Transverse colon (tissue), 4 donors: ENCODE results near the gene KDM6B. TPM values are rescaled to one million over a fixed set of nuclear protein-coding genes. Genes with fewer than 3 reads are reported as not detected.

Experiments
- DNase-seq: peaks from one replicate; pipeline ENCODE4 v3.0.0-alpha.2; 2019
- H3K27ac ChIP-seq, 4 donors: fragments of 200-600 bp; sonication (generic); 2 replicates each; pipeline ENCODE4 v1.5.1; 2016 to 2018; ENCODE audit warnings: inconsistent platforms in 4 of 4
- H3K27me3 ChIP-seq: fragments of 200-600 bp; sonication (generic); 2 replicates; pipeline ENCODE4 v1.5.1; 2017; ENCODE audit warnings: inconsistent platforms
- H3K36me3 ChIP-seq, 4 donors: fragments of 200-600 bp; sonication (generic); 2 replicates each; pipeline ENCODE4 v1.5.1; 2017 to 2019; ENCODE audit warnings: inconsistent platforms in 4 of 4
- H3K4me1 ChIP-seq, 4 donors: fragments of 200-600 bp; sonication (generic); 2 replicates each; pipeline ENCODE4 v1.5.1; 2017 to 2020; ENCODE audit warnings: inconsistent platforms in 4 of 4
- H3K4me3 ChIP-seq, 4 donors: fragments of 200-600 bp; sonication (generic); 1 replicate in 1 of 4; 2 replicates in 3 of 4; pipeline versions ENCODE4 v1.5.1 to v1.6.1; 2017 to 2019; ENCODE audit warnings: inconsistent platforms in 4 of 4
- H3K9me3 ChIP-seq, 2 donors: fragments of 200-600 bp; sonication (generic); 2 replicates each; pipeline ENCODE4 v1.5.1; 2017 to 2019; ENCODE audit warnings: inconsistent platforms in 2 of 2
- EP300 ChIP-seq: sonication (generic); formaldehyde crosslinking; IDR thresholded peaks from one replicate; pipeline ENCODE4 v1.6.1; 2017; ENCODE audit warnings: antibody characterized with exemption, low read depth
- POLR2A ChIP-seq: fragments of 450-650 bp; IDR thresholded peaks from one replicate; pipeline ENCODE4 v1.6.1; 2016; ENCODE audit warnings: antibody characterized with exemption, mild to moderate bottlenecking, moderate library complexity
- POLR2AphosphoS5 ChIP-seq, 3 donors: sonication (generic); formaldehyde crosslinking; IDR thresholded peaks; one replicate each; pipeline ENCODE4 v1.6.1; 2016; ENCODE audit warnings: antibody characterized with exemption in 3 of 3
- WGBS, 2 donors: methylation state at CpG; one replicate each; pipeline ENCODE4 v1.1.5; 2018; ENCODE audit warnings: low coverage in 1 of 2; 5-methylcytosine and 5-hydroxymethylcytosine counted together
- in situ Hi-C, 4 donors: fragments of 200-750 bp; cut with MboI; loops; one replicate each; pipeline versions ENCODE4 v1.15.0 to v1.15.1; 2017; ENCODE audit warnings: low sequenced_read_pairs in 3 of 4, low pct_ligation_motif_present in 1 of 4, low pct_unique_long_range_greater_than_20kb in 1 of 4
- intact Hi-C: fragments of 100-400 bp; cut with DNase I; formaldehyde crosslinking; loops from one replicate; pipeline ENCODE4 v1.15.1; 2023; ENCODE audit warnings: low total_unique reads
- total RNA-seq, 4 donors: library from RNA; depleted of rRNA; stranded (reverse); fragments of >200 nt; gene quantifications; one replicate each; pipeline ENCODE4 v1.1.0, GENCODE V29; 2016
- TF ChIP-seq, protein P1 (sequence below), 5 experiments: fragments of 200-600 bp in 3 of 5; fragments of 450-650 bp in 2 of 5; sonication (generic) in 3 of 5; IDR thresholded peaks; 1 replicate in 2 of 5; 2 replicates in 3 of 5; pipeline ENCODE4 v1.5.1; 2016 to 2017; ENCODE audit warnings: antibody characterized with exemption in 5 of 5, inconsistent platforms in 3 of 5, mild to moderate bottlenecking in 2 of 5, moderate library complexity in 1 of 5

The KDM6B gene
- total RNA-seq, 4 donors from 2014 or later = 18.3 to 33.7 (median 30.2) TPM

DNA sequence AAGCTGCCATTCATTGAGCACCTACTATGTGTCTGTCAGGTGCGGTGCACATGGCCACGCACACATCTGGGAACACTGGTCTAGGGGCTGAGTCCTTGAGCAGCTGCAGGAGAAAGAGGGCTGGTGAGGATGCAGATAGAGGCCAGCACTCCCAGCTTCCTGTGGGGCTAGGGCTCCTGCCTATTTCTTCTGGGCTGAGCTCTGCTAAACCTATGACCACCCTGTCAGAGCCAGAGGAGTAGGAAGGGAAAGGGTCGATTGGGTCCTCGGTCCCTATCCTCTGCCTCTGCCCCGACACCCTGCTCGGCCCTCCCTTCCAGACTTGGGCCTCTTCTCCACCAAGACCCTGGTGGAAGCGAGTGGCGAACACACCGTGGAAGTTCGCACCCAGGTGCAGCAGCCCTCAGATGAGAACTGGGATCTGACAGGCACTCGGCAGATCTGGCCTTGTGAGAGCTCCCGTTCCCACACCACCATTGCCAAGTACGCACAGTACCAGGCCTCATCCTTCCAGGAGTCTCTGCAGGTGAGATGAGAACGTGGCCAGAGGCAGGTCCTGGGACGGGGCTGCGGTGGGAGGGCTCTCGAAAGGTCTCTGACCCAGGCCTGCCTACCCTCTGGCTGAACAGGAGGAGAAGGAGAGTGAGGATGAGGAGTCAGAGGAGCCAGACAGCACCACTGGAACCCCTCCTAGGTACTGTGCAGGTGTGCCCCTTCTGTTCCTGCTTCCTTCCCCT, 16.9 kb downstream of the KDM6B start:
- intact Hi-C loops = loop anchor here (10.0 kb wide), 1 partner anchor 106 kb away; no protein-coding TSS in a partner anchor
- DNase-seq = no peak
- H3K9me3 ChIP-seq = no peaks in the 10 kb centered on the region
- H3K4me3 ChIP-seq = no peak overlapping the region
- H3K27ac ChIP-seq = peak overlapping the region; percentile 21 to 64 (median 50)
- no peak for TF ChIP-seq POLR2A
- no peak for TF ChIP-seq POLR2AphosphoS5 (IDR thresholded peaks at IDR 0.05)
- TF ChIP-seq, protein P1, sequence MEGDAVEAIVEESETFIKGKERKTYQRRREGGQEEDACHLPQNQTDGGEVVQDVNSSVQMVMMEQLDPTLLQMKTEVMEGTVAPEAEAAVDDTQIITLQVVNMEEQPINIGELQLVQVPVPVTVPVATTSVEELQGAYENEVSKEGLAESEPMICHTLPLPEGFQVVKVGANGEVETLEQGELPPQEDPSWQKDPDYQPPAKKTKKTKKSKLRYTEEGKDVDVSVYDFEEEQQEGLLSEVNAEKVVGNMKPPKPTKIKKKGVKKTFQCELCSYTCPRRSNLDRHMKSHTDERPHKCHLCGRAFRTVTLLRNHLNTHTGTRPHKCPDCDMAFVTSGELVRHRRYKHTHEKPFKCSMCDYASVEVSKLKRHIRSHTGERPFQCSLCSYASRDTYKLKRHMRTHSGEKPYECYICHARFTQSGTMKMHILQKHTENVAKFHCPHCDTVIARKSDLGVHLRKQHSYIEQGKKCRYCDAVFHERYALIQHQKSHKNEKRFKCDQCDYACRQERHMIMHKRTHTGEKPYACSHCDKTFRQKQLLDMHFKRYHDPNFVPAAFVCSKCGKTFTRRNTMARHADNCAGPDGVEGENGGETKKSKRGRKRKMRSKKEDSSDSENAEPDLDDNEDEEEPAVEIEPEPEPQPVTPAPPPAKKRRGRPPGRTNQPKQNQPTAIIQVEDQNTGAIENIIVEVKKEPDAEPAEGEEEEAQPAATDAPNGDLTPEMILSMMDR (IDR thresholded peaks at IDR 0.05) = no peak
- no peak for TF ChIP-seq EP300
- H3K4me1 ChIP-seq = peaks cover 13 to 28% (median 20%) of the 10 kb centered on the region in 4 donors
- H3K27me3 ChIP-seq = no peaks in the 10 kb centered on the region
- 84 to 92% methylated on average over 2 to 17 of the region's 17 CpGs for WGBS, 2 donors
- H3K36me3 ChIP-seq = peaks cover 0 to 55% (median 21%) of the 10 kb centered on the region in 4 donors
- in situ Hi-C loops = loop anchor here in 2 of 4 donors (25.0 kb wide), 1 partner anchor 136 kb away; no protein-coding TSS in a partner anchor

DNA sequence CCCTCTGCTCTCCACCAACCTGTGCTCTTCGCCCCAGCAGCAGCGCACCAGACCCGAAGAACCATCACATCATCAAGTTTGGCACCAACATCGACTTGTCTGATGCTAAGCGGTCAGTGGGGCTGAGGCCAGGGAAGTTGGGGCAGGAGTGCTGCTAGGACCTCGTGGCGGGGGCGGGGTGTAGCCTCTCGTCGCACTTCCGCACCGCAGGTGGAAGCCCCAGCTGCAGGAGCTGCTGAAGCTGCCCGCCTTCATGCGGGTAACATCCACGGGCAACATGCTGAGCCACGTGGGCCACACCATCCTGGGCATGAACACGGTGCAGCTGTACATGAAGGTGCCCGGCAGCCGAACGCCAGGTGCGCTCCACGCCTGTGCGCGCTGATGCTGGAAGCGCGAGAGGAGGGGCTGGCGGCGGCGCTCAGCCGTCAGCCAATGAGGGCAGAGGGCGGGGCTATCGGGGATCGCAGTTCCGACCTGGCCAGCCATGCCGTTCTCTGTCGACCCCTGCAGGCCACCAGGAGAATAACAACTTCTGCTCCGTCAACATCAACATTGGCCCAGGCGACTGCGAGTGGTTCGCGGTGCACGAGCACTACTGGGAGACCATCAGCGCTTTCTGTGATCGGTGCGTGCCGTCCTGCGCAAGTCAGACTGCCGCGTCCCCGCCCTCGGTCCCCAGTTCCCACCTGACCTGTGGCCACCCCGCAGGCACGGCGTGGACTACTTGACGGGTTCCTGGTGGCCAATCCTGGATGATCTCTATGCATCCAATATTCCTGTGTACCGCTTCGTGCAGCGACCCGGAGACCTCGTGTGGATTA, 17.6 kb downstream of the KDM6B start:
- peaks cover 0 to 48% (median 16%) of the 10 kb centered on the region in 4 donors for H3K36me3 ChIP-seq
- peak; percentile 96 for DNase-seq
- peak overlapping the region in 2 of 4 donors; percentile 6 for H3K4me3 ChIP-seq
- peak overlapping the region; percentile 21 to 64 (median 50) for H3K27ac ChIP-seq
- intact Hi-C loops (loop anchor here (1.0 to 10.0 kb wide), 2 partner anchors 29 to 107 kb away; no protein-coding TSS in a partner anchor), in situ Hi-C loops (loop anchor here in 2 of 4 donors (25.0 kb wide), 1 partner anchor 136 kb away; no protein-coding TSS in a partner anchor)
- peak; percentile 57 to 77 (median 71) for TF ChIP-seq POLR2AphosphoS5 (IDR thresholded peaks at IDR 0.05)
- TF ChIP-seq, protein P1 (IDR thresholded peaks at IDR 0.05) = peak; percentile 98 to 100 (median 98)
- TF ChIP-seq EP300 = no peak
- no peaks in the 10 kb centered on the region for H3K9me3 ChIP-seq
- H3K4me1 ChIP-seq = peaks cover 20 to 35% (median 27%) of the 10 kb centered on the region in 4 donors
- 21% methylated on average over 33 of the region's 60 CpGs; no CpG with 5 or more reads in 1 of the 2 donors for WGBS, 2 donors
- no peaks in the 10 kb centered on the region for H3K27me3 ChIP-seq

DNA sequence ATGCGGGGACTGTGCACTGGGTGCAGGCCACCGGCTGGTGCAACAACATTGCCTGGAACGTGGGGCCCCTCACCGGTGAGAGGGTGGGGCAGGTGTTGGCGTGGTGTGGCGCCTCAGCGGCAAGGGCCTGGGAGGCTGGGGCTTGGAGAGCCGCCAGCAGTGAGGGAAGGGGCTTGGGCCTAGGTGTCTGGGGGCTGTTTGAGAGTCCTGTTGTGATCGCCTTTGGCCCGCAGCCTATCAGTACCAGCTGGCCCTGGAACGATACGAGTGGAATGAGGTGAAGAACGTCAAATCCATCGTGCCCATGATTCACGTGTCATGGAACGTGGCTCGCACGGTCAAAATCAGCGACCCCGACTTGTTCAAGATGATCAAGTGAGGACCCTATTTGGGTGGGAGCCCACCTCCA, 18.2 kb downstream of the KDM6B start:
- H3K4me3 ChIP-seq = no peak overlapping the region
- H3K4me1 ChIP-seq = peaks cover 20 to 35% (median 27%) of the 10 kb centered on the region in 4 donors
- TF ChIP-seq, protein P1 (IDR thresholded peaks at IDR 0.05) = no peak
- TF ChIP-seq POLR2AphosphoS5 (IDR thresholded peaks at IDR 0.05) (no peak), EP300 (no peak), POLR2A (no peak)
- in situ Hi-C loops (loop anchor here in 2 of 4 donors (25.0 kb wide), 1 partner anchor 135 kb away; no protein-coding TSS in a partner anchor), intact Hi-C loops (loop anchor here (1.0 to 10.0 kb wide), 2 partner anchors 30 to 107 kb away; no protein-coding TSS in a partner anchor)
- peak overlapping the region in 2 of 4 donors; percentile 59 to 64 for H3K27ac ChIP-seq
- no peak for DNase-seq
- H3K36me3 ChIP-seq = peaks cover 0 to 41% (median 16%) of the 10 kb centered on the region in 4 donors
- WGBS, 2 donors = 75% methylated on average over 20 of the region's 20 CpGs; no CpG with 5 or more reads in 1 of the 2 donors
- H3K27me3 ChIP-seq = no peaks in the 10 kb centered on the region
- H3K9me3 ChIP-seq = no peaks in the 10 kb centered on the region
